ENCODE results near the gene LRPPRC.

The LRPPRC gene

GRCh38 chr2:44001716-44002115 is 5.9 kb upstream of the LRPPRC start:
- no peak overlapping the region for H3K4me3 ChIP-seq (ENCODE audit: low read depth, low read length)
- no peak for TF ChIP-seq CTCF (IDR thresholded peaks at IDR 0.05; ENCODE audit: borderline replicate concordance, insufficient read depth, low read depth, low read length)

GRCh38 chr2:43998263-43998662 is 2.5 kb upstream of the LRPPRC start:
- TF ChIP-seq CTCF (IDR thresholded peaks at IDR 0.05; ENCODE audit: borderline replicate concordance, insufficient read depth, low read depth, low read length): no peak
- H3K4me3 ChIP-seq (ENCODE audit: low read depth, low read length): no peak overlapping the region

- no peak overlapping the region for H3K4me3 ChIP-seq (ENCODE audit: low read depth, low read length)
- TF ChIP-seq CTCF (IDR thresholded peaks at IDR 0.05; ENCODE audit: borderline replicate concordance, insufficient read depth, low read depth, low read length): no peak
Observed at GRCh38 chr2:43993437-43993836, 2.4 kb downstream of the LRPPRC start.

GRCh38 chr2:43989545-43989944 is 6.2 kb downstream of the LRPPRC start:
- TF ChIP-seq CTCF (IDR thresholded peaks at IDR 0.05; ENCODE audit: borderline replicate concordance, insufficient read depth, low read depth, low read length): no peak
- H3K4me3 ChIP-seq (ENCODE audit: low read depth, low read length): no peak overlapping the region

- TF ChIP-seq CTCF (IDR thresholded peaks at IDR 0.05; ENCODE audit: borderline replicate concordance, insufficient read depth, low read depth, low read length): no peak
- H3K4me3 ChIP-seq (ENCODE audit: low read depth, low read length): no peak overlapping the region
Observed at GRCh38 chr2:43986600-43986999, 9.2 kb downstream of the LRPPRC start.

GRCh38 chr2:43985359-43985758 is 10.4 kb downstream of the LRPPRC start:
- no peak for TF ChIP-seq CTCF (IDR thresholded peaks at IDR 0.05; ENCODE audit: borderline replicate concordance, insufficient read depth, low read depth, low read length)
- H3K4me3 ChIP-seq (ENCODE audit: low read depth, low read length): no peak overlapping the region

- no peak for TF ChIP-seq CTCF (IDR thresholded peaks at IDR 0.05; ENCODE audit: borderline replicate concordance, insufficient read depth, low read depth, low read length)
- no peak overlapping the region for H3K4me3 ChIP-seq (ENCODE audit: low read depth, low read length)
Observed at GRCh38 chr2:43984533-43984932, 11.3 kb downstream of the LRPPRC start.
